ENCODE data around the gene MGLL.

The MGLL gene

GRCh38 chr3:127835993-127836882 is 13.9 kb upstream of the MGLL start:
- DNase-seq (ENCODE audit: low spot score), result no peak

DNA sequence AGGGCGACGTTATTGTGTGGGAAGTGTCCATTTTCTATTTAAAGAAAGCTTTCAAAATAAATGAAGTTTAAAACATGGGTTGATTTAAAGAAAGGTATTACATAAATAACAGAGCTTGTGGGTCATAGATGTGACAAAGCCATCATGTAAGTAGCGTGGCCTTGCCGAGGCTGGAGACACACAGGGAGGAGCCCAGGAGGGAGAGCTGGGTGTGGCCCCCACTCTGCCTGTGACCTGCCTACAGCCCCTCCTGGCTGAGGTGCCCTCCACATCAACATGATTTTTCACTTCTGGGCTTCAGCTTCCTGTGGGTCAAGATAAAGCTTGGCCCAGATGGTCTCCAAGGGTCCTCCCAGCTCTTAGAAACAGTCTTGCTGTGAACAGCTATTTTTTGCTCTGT is 12.5 kb upstream of the MGLL start:
- no peak for DNase-seq (ENCODE audit: low spot score)

GRCh38 chr3:127833281-127834032 is 11.1 kb upstream of the MGLL start:
- no peak for DNase-seq (ENCODE audit: low spot score)

DNA sequence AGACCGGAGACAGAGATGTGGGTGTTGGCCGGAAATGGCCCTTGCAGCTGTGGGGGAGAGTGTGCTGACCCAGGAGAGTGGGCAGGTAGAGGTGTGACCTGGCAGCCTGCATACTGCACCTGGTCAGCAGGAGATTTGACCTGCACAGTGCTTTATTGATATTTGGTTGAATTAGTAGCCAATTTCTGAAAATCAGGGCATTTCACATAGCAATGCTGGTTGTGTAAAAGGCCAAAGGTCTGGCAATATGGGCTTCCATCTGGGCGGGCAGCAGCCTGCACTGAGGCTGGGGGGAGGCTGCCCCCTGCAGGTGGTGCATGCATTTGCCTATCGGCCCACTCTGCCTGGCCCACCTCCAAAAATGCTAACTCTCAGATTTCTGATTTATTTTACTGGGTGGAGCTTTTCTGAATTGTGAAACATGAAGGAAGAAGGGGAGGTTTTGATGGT is 9.4 kb upstream of the MGLL start:
- no peak for DNase-seq (ENCODE audit: low spot score)

- DNase-seq (ENCODE audit: low spot score), result no peak
Measured at GRCh38 chr3:127829537-127829936, 7.2 kb upstream of the MGLL start.

GRCh38 chr3:127827808-127828207 is 5.5 kb upstream of the MGLL start:
- DNase-seq (ENCODE audit: low spot score), result no peak

DNA sequence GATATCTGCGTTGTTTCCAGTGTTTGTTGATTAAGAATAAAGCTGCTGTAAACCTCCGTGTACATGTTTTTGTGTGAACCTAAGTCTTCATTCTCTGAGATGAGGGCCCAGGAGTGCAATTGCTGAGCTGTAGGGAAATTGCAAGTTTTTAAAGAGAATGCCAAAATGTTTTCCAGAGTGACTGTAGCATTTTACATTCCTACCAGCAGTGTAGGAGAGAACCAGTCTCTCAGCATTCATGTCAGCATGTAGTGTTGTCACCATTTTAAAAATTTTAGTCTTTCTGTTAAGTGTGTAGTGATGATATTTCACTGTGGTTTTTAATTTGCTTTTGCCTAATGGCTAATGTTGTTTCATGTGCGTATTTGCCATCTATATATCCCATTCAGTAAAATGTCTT is 3.4 kb upstream of the MGLL start:
- no peak for DNase-seq (ENCODE audit: low spot score)

DNA sequence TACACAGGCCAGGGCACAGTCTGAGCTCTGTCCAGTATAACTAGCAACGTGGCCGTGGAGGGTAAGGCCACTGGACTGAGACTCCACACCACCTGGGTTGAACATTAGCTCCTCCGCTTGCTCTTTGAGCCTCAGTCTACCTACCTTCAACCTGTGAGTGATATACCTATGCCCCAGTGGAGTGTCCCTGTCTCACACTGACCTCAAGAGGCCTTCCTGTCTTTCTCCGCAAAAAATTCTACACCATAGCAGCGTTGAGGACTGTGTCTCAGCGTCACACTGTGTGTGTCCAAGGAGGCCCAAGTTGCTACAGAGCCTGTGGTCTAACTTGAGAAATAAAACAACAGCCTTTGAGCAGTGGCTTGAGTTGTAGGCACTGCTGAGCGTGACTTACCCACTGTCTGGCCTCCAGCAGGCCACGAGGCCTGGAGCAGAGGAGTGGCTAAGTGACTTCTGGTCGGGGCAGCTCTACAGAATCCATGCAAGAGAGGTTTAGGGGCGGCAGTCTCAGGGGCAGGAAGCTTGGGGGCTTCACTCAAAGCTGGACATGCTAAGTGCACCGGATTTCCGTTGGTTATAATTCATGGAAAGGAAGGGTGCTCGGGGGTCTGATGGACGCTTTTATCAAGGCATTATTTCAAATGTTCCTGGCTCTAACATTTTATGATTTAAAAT is 2.0 kb upstream of the MGLL start:
- DNase-seq (ENCODE audit: low spot score), result no peak

DNA sequence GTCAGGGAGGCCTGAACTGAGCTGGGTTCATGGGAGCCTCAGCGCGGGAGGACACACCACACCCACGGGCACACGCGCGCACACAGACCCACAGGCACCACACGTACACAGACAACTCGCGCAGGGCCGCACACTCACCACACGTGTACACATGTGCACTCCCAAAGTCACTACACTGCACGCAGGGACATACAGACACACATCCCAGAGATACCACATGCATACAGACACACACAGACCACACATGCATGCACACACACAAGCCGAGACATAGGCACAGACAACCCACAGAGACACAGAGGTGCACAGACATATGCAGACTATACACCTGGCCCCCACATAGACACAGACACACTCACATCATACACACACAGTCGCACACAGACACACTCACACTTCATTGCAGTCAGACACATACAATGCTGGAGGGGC is 1.1 kb upstream of the MGLL start:
- DNase-seq (ENCODE audit: low spot score), result no peak

DNA sequence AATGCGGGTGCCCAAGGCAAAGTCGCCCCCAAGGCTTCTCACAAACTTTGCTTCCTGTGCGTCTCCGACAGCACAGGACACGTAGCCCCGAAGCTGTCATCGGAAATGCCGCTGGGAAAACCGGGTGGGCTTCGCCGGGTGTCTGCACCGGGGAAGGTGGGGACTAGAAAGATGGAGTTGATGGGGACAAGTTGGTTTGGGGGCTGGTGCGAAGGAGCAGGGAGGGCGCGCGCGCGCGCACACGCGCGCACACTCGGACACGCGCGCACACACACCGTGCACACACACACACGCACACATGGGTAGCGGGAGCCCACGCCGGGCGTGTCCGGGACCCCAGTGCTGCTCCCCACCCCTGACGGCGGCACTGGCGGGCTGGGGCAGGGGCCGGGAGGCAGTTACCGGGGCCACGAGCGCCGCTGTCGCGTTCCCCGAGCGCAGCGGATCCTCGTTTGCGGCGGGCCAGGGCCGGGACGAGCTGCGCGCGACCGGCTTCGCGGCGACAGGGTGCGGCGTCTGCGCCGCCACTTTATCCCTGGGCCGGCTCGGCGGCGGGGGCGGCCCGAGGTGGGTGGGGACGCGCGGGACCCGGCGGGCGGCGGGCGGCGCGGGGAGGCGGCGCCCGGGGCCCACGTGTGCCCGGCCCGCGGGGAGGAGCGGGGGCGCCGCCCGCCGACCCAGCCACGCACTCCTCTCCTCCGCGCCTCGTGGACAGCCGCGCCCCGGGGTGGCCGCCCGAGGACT is 539 bp upstream of the MGLL start:
- DNase-seq (ENCODE audit: low spot score), result no peak

- no peak for DNase-seq (ENCODE audit: low spot score)
Measured at GRCh38 chr3:127821394-127821793, 921 bp downstream of the MGLL start.

GRCh38 chr3:127820826-127821313 is 1.4 kb downstream of the MGLL start:
- DNase-seq (ENCODE audit: low spot score), result no peak

DNA sequence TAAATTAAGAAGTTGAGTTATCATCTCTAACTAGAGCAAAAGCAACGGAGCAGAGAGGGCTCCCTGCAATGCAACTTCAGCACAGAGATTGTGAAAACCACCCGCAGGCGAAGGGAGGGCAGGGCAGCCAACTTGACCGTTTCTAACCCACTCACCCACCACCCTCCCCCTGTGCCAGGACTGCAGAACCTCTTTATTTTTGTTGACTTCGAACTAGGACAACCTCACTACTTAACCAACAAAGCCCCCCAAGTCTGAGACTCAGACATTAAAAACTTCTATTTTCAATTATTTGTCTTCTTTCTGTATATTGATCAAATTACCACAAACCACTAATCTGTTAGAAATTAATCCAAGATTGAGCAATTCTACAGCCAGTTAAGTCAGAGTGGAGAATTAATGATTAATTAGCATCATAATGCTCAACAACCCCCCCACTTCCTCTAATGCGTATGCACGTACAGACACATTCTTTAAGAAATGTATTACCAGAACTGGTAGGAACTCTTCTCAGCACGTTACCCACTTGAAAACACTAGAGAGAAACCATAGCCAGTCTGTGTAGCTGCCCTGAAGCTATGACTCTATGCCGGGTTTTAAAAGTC is 2.0 kb downstream of the MGLL start:
- DNase-seq (ENCODE audit: low spot score), result no peak

DNA sequence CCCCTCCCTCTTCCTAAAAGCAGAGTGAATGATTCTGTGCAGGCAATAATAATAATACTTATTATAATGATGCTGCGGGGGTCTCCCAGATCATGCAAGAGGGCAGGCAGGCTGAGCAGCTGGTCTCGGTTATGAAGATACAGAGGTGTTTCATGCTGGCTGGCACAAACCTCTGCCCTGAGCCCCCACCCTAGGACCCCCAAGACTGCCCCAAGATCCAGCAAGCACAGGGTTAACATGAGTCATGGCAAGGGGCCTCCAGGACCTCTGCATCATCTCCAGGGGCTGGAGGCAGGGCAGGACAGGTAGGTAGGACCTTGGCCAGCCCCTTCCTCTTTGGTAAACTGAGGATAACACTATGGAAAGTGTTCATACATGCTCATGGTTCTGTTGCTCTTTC is 2.7 kb downstream of the MGLL start:
- DNase-seq (ENCODE audit: low spot score), result no peak

DNA sequence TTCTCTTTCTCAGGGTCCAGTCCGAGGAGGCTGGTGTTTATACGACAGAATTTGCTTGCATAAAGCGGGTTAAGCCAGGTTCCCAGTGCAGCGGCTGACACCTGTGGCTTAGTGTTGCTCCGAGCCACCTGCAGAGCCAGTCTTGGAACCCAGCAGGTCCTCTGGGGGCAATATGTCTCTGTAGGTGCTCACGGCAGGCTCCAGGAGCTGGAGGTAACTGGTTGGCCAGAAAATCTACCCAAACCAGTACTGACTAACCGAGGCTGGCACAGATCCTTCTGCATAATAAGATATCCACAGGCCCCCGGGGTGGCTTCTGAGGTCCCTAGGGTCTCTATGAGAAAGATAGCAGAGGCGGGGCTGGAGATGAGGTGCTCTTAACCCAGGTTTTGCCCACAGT is 3.2 kb downstream of the MGLL start:
- no peak for DNase-seq (ENCODE audit: low spot score)

- peak; percentile 69 for DNase-seq (ENCODE audit: low spot score)
Measured at GRCh38 chr3:127817406-127817841, 4.9 kb downstream of the MGLL start.

GRCh38 chr3:127816783-127817405 is 5.4 kb downstream of the MGLL start:
- DNase-seq (ENCODE audit: low spot score), result no peak

GRCh38 chr3:127815641-127816605 is 6.4 kb downstream of the MGLL start:
- no peak for DNase-seq (ENCODE audit: low spot score)

- DNase-seq (ENCODE audit: low spot score), result no peak
Measured at GRCh38 chr3:127815001-127815400, 7.3 kb downstream of the MGLL start.

Measured in SW480 (cell line).